IMR-90 (cell line): ENCODE data around the gene MBD3L4. TPM values are rescaled to one million over a fixed set of nuclear protein-coding genes. Genes with fewer than 3 reads are reported as not detected.

Source experiments
- polyA plus RNA-seq, 3 experiments: library from polyadenylated mRNA; depleted of rRNA; stranded (reverse); fragments of >200 nt; gene quantifications; 2 replicates each; pipeline ENCODE4 v1.2.3, GENCODE V29; 2012; ENCODE audit warnings: low replicate concordance in 1 of 3
- total RNA-seq: library from RNA; depleted of rRNA; stranded (reverse); fragments of >200 nt; gene quantifications from 2 replicates; pipeline ENCODE4 v1.2.3, GENCODE V29; 2012; rRNA removed

The MBD3L4 gene
- total and polyA plus RNA-seq, 2 of the 4 experiments (the other 2 are of a cell fraction): not detected

Other genes with a start within 250 kb of the MBD3L4 start
- not detected in 2 replicates for gene ADGRE1, start 152.6 kb downstream of the MBD3L4 start, total RNA-seq
- not detected in 2 replicates for gene ADGRE1, start 152.6 kb downstream of the MBD3L4 start, polyA plus RNA-seq (2012; rRNA removed)
- not detected in 2 replicates for gene MBD3L2B, start 18.7 kb downstream of the MBD3L4 start, total RNA-seq
- not detected in 2 replicates for gene MBD3L2B, start 18.7 kb downstream of the MBD3L4 start, polyA plus RNA-seq (2012; rRNA removed)
- gene MBD3L5, start 9.6 kb downstream of the MBD3L4 start, total RNA-seq: not detected in 2 replicates
- gene MBD3L5, start 9.6 kb downstream of the MBD3L4 start, polyA plus RNA-seq (2012; rRNA removed): not detected in 2 replicates
- not detected in 2 replicates for gene MBD3L2, start 9.1 kb upstream of the MBD3L4 start, total RNA-seq
- gene MBD3L2, start 9.1 kb upstream of the MBD3L4 start, polyA plus RNA-seq (2012; rRNA removed): not detected in 2 replicates
- not detected in 2 replicates for gene MBD3L3, start 18.5 kb upstream of the MBD3L4 start, total RNA-seq
- gene MBD3L3, start 18.5 kb upstream of the MBD3L4 start, polyA plus RNA-seq (2012; rRNA removed): not detected in 2 replicates
- 16.9 and 21.1 TPM in 2 replicates for gene ZNF557, start 29.5 kb upstream of the MBD3L4 start, total RNA-seq
- 3.4 and 3.7 TPM in 2 replicates for gene ZNF557, start 29.5 kb upstream of the MBD3L4 start, polyA plus RNA-seq (2012; rRNA removed)